Hepatocyte (in vitro differentiated cells): ENCODE data around the gene DPYD. TPM values are rescaled to one million over a fixed set of nuclear protein-coding genes. Genes with fewer than 3 reads are reported as not detected.

Source experiments
- DNase-seq: peaks from one replicate; pipeline ENCODE4 v3.0.0-alpha.2; 2016; ENCODE audit warnings: low spot score
- H2AFZ ChIP-seq: fragments of 200-600 bp; sonication (generic); 2 replicates; pipeline ENCODE4 v1.6.0; 2016; ENCODE audit warnings: antibody characterized with exemption, mild to moderate bottlenecking
- H3K27ac ChIP-seq: fragments of 200-600 bp; sonication (generic); 2 replicates; pipeline ENCODE4 v1.5.1; 2016; ENCODE audit warnings: mild to moderate bottlenecking
- H3K27me3 ChIP-seq: fragments of 200-600 bp; sonication (generic); 2 replicates; pipeline ENCODE4 v1.6.1; 2016
- H3K36me3 ChIP-seq: fragments of 200-600 bp; sonication (generic); replicated peaks from 2 replicates; pipeline ENCODE4 v1.5.1; 2016; ENCODE audit warnings: low read depth; ENCODE audit not compliant: insufficient read depth
- H3K4me1 ChIP-seq: fragments of 200-600 bp; sonication (generic); 2 replicates; pipeline ENCODE4 v1.5.1; 2016; ENCODE audit warnings: mild to moderate bottlenecking, moderate library complexity; ENCODE audit not compliant: insufficient read depth
- H3K4me2 ChIP-seq: fragments of 200-600 bp; sonication (generic); 2 replicates; pipeline ENCODE4 v1.6.0; 2016
- H3K4me3 ChIP-seq: fragments of 200-600 bp; sonication (generic); 2 replicates; pipeline ENCODE4 v1.5.1; 2016; ENCODE audit warnings: mild to moderate bottlenecking
- H3K79me2 ChIP-seq: fragments of 200-600 bp; sonication (generic); 2 replicates; pipeline ENCODE4 v1.6.0; 2017; ENCODE audit warnings: mild to moderate bottlenecking
- H3K9me2 ChIP-seq: fragments of 200-600 bp; sonication (generic); replicated peaks from 2 replicates; pipeline ENCODE4 v1.6.0; 2017; ENCODE audit warnings: mild to moderate bottlenecking; ENCODE audit not compliant: insufficient read depth
- H3K9me3 ChIP-seq: fragments of 200-600 bp; sonication (generic); 2 replicates; pipeline ENCODE4 v1.5.1; 2016; ENCODE audit warnings: low read depth, mild to moderate bottlenecking
- H4K20me1 ChIP-seq: fragments of 200-600 bp; sonication (generic); 2 replicates; pipeline ENCODE4 v1.6.0; 2016; ENCODE audit warnings: mild to moderate bottlenecking; ENCODE audit not compliant: insufficient read depth, poor library complexity, severe bottlenecking
- CTCF ChIP-seq: fragments of 200-600 bp; sonication (generic); IDR thresholded peaks from 2 replicates; pipeline ENCODE4 v1.5.1; 2016; ENCODE audit warnings: antibody characterized with exemption, mild to moderate bottlenecking; ENCODE audit not compliant: poor library complexity
- EZH2 ChIP-seq: fragments of 200-600 bp; sonication (generic); IDR thresholded peaks from 2 replicates; pipeline ENCODE4 v1.6.1; 2016; ENCODE audit warnings: antibody characterized with exemption, mild to moderate bottlenecking, borderline replicate concordance
- EZH2phosphoT487 ChIP-seq: fragments of 200-600 bp; sonication (generic); IDR thresholded peaks from one replicate; pipeline ENCODE4 v1.6.1; 2018; ENCODE audit warnings: antibody characterized with exemption, mild to moderate bottlenecking, low read depth, moderate library complexity; ENCODE audit not compliant: unreplicated experiment, severe bottlenecking
- WGBS: methylation state at CpG from one replicate; pipeline ENCODE4 v1.1.6; 2016; ENCODE audit warnings: low lambda C conversion rate; ENCODE audit errors: missing lambda C conversion rate; 5-methylcytosine and 5-hydroxymethylcytosine counted together
- polyA plus RNA-seq: library from polyadenylated mRNA; unstranded; fragments of >200 nt; fragmentation: Nextera tagmentation; extraction: Ambion mirVana; gene quantifications from 2 replicates; pipeline ENCODE4 v1.2.1, GENCODE V29; 2016
- total RNA-seq: library from RNA; depleted of rRNA; stranded (reverse); fragments of >200 nt; gene quantifications from 2 replicates; pipeline ENCODE4 v1.2.3, GENCODE V29; 2014

DPYD gene
- total and polyA plus RNA-seq, 2 experiments from 2014 or later = 7.5 to 21.8 TPM

GRCh38 chr1:97143236-97143882, 777.5 kb downstream of the DPYD start:
- Histone ChIP-seq H2AFZ (no peak overlapping the region), H3K9me2 (no peaks in the 10 kb centered on the region), H3K4me3 (no peak overlapping the region), H3K27me3 (no peaks in the 10 kb centered on the region), H3K79me2 (no peaks in the 10 kb centered on the region), H3K27ac (no peak overlapping the region), H3K9me3 (no peaks in the 10 kb centered on the region), H4K20me1 (no peaks in the 10 kb centered on the region), H3K36me3 (no peaks in the 10 kb centered on the region), H3K4me2 (no peak overlapping the region), H3K4me1 (no peaks in the 10 kb centered on the region)
- no peak for DNase-seq
- no peak for TF ChIP-seq CTCF
- TF ChIP-seq EZH2phosphoT487 = no peak
- TF ChIP-seq EZH2 = no peak
- 72% methylated on average over 2 of the region's 2 CpGs for WGBS

- Histone ChIP-seq H3K4me1 (no peaks in the 10 kb centered on the region), H4K20me1 (no peaks in the 10 kb centered on the region), H3K4me3 (no peak overlapping the region), H3K79me2 (no peaks in the 10 kb centered on the region), H3K4me2 (no peak overlapping the region), H3K9me2 (no peaks in the 10 kb centered on the region), H3K27me3 (no peaks in the 10 kb centered on the region), H3K36me3 (no peaks in the 10 kb centered on the region), H2AFZ (no peak overlapping the region), H3K9me3 (no peaks in the 10 kb centered on the region), H3K27ac (no peak overlapping the region)
- no peak for DNase-seq
- 83% methylated on average over 3 of the region's 3 CpGs for WGBS
- no peak for TF ChIP-seq CTCF
- no peak for TF ChIP-seq EZH2
- no peak for TF ChIP-seq EZH2phosphoT487
These were observed 780.2 kb downstream of the DPYD start for GRCh38 chr1:97140611-97141010.

- no peak overlapping the region for H2AFZ ChIP-seq
- no peaks in the 10 kb centered on the region for H4K20me1 ChIP-seq
- no peaks in the 10 kb centered on the region for H3K9me2 ChIP-seq
- H3K79me2 ChIP-seq = no peaks in the 10 kb centered on the region
- no peaks in the 10 kb centered on the region for H3K36me3 ChIP-seq
- DNase-seq = no peak
- no peak overlapping the region for H3K4me3 ChIP-seq
- no peaks in the 10 kb centered on the region for H3K4me1 ChIP-seq
- H3K9me3 ChIP-seq = no peaks in the 10 kb centered on the region
- TF ChIP-seq CTCF (no peak), EZH2 (no peak), EZH2phosphoT487 (no peak)
- WGBS = 71% methylated on average over 2 of the region's 2 CpGs
- no peak overlapping the region for H3K4me2 ChIP-seq
- H3K27me3 ChIP-seq = no peaks in the 10 kb centered on the region
- H3K27ac ChIP-seq = no peak overlapping the region
These were observed 781.3 kb downstream of the DPYD start for GRCh38 chr1:97139512-97139911.

GRCh38 chr1:97138515-97139032, 782.3 kb downstream of the DPYD start:
- H3K36me3 ChIP-seq = no peaks in the 10 kb centered on the region
- H4K20me1 ChIP-seq = no peaks in the 10 kb centered on the region
- H3K9me3 ChIP-seq = no peaks in the 10 kb centered on the region
- TF ChIP-seq CTCF (no peak), EZH2phosphoT487 (no peak), EZH2 (no peak)
- no peak overlapping the region for H3K27ac ChIP-seq
- H3K4me3 ChIP-seq = no peak overlapping the region
- no peaks in the 10 kb centered on the region for H3K79me2 ChIP-seq
- no peaks in the 10 kb centered on the region for H3K27me3 ChIP-seq
- H3K9me2 ChIP-seq = no peaks in the 10 kb centered on the region
- DNase-seq = no peak
- H3K4me1 ChIP-seq = no peaks in the 10 kb centered on the region
- H3K4me2 ChIP-seq = no peak overlapping the region
- H2AFZ ChIP-seq = no peak overlapping the region
- WGBS = 56% methylated on average over 4 of the region's 4 CpGs
